ENCODE data around the gene RBM15.

DNA sequence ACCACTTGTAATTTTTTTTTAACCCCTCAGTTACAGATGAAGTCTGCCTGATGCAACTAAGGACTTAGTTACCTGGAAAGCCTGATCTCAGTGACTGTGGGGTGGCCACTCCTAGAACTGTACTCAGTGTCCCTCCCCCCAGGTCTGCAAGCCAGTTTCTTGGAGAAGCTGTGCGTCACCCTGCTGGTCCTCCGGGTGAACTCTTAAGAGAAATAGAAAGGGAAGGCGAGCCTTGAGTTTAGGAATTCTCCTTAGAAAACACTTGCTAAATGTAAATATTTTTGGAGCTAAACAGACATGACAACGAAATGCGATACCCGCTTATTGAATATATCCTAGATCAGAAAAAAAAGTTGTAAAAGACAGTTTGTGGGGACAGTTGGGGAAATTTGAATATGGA lies 50.9 kb downstream of the RBM15 start:
- TF ChIP-seq, protein P1, sequence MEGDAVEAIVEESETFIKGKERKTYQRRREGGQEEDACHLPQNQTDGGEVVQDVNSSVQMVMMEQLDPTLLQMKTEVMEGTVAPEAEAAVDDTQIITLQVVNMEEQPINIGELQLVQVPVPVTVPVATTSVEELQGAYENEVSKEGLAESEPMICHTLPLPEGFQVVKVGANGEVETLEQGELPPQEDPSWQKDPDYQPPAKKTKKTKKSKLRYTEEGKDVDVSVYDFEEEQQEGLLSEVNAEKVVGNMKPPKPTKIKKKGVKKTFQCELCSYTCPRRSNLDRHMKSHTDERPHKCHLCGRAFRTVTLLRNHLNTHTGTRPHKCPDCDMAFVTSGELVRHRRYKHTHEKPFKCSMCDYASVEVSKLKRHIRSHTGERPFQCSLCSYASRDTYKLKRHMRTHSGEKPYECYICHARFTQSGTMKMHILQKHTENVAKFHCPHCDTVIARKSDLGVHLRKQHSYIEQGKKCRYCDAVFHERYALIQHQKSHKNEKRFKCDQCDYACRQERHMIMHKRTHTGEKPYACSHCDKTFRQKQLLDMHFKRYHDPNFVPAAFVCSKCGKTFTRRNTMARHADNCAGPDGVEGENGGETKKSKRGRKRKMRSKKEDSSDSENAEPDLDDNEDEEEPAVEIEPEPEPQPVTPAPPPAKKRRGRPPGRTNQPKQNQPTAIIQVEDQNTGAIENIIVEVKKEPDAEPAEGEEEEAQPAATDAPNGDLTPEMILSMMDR (IDR thresholded peaks at IDR 0.05; ENCODE audit: borderline replicate concordance, extremely low read depth, low read length, poor library complexity, severe bottlenecking): no peak
- TF ChIP-seq EZH2 (IDR thresholded peaks at IDR 0.05; ENCODE audit: borderline replicate concordance, low read depth, low read length, severe bottlenecking): no peak

Measured in DND-41 (cell line).